GM12892 (cell line): ENCODE data around the gene ZNF488.

Experiments
- DNase-seq: peaks from one replicate; pipeline ENCODE4 v3.0.0; 2011; ENCODE audit not compliant: insufficient read length
- FAIRE-seq: peaks from 2 replicates; lab custom pipeline; 2011; peaks lifted over from hg19 to GRCh38; lab: Jason Lieb, UNC
- POLR2A ChIP-seq: IDR thresholded peaks from 2 replicates; pipeline ENCODE4 v1.6.1; 2011; ENCODE audit warnings: low read depth, low read length, control low read depth
- POLR2AphosphoS5 ChIP-seq: IDR thresholded peaks from 2 replicates; pipeline ENCODE4 v1.6.1; 2011; ENCODE audit warnings: low read depth, low read length, control low read depth
- TAF1 ChIP-seq: IDR thresholded peaks from 2 replicates; pipeline ENCODE4 v1.6.1; 2011; ENCODE audit warnings: low read depth, mild to moderate bottlenecking, control low read depth, low read length, borderline replicate concordance

The ZNF488 gene

DNA sequence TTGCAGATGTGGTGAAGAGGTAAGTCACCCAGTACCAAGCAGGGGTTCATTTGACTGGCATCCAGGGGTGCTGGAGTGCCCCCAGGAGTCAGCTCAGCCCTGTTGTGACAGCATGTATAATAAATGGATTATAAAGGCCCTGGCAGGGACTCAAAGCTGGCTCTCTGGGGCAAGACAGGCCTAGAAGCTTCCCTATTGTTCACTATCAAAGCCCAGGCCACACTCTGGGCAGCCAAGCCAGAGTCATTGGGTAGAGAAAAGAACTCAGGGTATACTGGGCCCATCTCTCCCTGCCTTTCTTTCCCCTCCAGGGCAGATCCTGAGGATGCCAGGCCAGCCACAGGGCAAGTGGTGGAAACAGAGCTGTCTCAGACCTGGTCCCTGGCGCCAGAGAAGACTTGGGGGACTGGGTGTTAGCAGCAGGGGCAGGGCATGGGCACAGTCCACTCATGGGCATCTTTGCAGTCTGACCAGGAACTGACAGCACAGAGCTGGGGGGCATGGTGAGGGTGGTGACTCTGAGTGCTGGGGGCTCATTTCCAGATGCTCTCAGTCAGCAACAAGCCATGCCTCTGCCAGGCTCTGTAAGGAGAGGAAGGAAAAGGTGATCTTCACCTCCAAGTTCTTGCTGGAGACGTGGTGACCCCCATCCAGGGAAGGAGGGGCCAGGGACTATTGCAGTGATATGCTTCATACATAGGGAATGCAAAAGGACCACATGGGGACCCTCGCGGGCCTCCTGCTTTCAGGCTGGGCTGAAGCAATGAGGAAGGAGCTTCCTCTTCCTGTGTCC is 24.3 kb downstream of the ZNF488 start:
- no peak for FAIRE-seq
- DNase-seq = no peak
- no peak for TF ChIP-seq POLR2AphosphoS5
- no peak for TF ChIP-seq POLR2A
- no peak for TF ChIP-seq TAF1

DNA sequence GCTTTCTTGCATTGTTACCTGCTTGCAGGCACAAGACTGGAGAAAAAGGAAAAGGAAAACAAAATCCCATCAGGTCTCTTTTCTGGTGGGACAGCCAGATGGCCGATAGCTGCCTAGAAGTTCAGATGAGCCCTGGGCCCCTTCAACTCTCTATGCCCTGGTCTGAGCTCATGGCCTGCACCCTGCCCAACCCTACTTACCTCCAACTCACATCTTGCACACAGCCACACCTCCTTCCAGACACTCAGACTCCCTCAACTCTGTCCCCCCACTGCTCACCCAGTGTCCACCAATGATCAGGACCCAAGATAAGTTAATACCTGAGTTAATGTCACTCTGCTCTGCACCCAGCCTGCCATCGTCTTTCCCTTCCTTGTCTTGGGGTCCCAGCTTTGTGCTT is 25.0 kb downstream of the ZNF488 start:
- FAIRE-seq (no peak), DNase-seq (no peak)
- no peak for TF ChIP-seq POLR2A
- no peak for TF ChIP-seq TAF1
- TF ChIP-seq POLR2AphosphoS5 = no peak

DNA sequence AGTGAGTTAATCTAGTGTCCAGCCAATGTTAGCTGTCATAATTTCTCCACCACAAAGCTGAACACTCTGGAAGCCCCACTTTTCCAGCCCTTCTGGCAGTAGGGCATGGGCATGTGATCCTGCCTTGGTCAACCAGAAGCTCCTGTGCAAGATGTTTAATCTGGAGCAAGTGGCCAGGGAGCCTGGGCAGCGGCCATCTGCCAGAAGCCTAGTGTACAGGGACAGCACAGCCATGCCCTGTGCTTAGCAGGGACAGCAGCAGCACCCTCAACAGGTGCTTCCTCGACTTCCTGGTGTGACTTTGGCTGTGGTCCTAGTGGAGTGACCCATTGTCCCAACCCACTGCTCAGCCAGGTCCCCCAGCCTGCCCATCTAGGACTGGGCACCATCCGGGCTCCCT is 25.6 kb downstream of the ZNF488 start:
- no peak for FAIRE-seq
- no peak for TF ChIP-seq POLR2AphosphoS5
- TF ChIP-seq TAF1 = no peak
- DNase-seq = no peak

DNA sequence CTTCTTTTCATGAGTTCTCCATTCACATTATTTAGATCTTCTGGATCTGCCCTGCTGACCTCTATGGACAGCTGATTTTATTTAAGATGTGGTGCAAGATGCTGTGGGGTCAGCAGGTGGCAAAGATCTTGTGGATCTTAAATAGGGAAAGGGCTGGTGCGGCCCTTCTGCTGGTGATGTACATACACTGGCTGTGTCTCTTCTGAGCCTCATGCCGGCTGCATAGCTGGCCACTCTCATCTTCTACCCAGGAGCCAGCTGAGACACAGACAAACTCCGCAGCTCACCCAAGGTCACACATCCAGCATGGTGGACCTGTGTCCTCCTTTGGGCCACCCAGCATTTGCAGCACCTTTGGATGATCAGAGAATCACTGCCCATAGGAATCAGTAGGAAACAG is 26.2 kb downstream of the ZNF488 start:
- FAIRE-seq = no peak
- DNase-seq = no peak
- TF ChIP-seq POLR2A = no peak
- TF ChIP-seq POLR2AphosphoS5 = no peak
- no peak for TF ChIP-seq TAF1

DNA sequence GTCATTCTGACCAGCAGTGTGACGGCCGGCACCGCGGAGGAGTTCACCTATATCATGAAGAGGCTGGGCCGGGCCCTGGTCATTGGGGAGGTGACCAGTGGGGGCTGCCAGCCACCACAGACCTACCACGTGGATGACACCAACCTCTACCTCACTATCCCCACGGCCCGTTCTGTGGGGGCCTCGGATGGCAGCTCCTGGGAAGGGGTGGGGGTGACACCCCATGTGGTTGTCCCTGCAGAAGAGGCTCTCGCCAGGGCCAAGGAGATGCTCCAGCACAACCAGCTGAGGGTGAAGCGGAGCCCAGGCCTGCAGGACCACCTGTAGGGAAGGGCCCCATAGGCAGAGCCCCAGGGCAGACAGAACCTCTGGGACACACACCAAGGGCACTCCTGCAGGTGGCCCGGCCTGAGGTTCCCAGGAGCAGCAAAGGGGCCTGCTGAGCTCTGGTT is 26.9 kb downstream of the ZNF488 start:
- no peak for DNase-seq
- no peak for FAIRE-seq
- TF ChIP-seq TAF1 (no peak), POLR2A (no peak), POLR2AphosphoS5 (no peak)

DNA sequence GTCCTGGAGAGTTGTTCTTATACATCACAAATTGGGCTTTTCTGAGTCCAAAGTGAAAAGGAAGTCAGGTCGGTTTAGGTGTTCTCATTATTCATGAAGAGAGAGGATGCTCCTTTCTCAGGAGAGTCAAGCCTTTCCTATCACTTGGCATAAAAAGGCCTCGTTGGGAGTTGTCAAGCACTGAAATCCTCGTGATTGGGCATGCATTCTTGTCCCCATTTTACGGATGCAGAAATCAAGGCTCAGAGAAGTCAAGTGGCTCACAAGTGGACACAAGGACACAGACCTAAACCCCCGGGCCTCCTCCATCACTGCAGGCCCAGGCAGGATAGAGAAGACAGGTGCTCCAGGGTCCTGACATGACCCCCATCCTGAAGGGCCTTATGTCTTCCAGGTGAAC is 27.4 kb downstream of the ZNF488 start:
- no peak for FAIRE-seq
- TF ChIP-seq TAF1 (no peak), POLR2A (no peak), POLR2AphosphoS5 (no peak)

DNA sequence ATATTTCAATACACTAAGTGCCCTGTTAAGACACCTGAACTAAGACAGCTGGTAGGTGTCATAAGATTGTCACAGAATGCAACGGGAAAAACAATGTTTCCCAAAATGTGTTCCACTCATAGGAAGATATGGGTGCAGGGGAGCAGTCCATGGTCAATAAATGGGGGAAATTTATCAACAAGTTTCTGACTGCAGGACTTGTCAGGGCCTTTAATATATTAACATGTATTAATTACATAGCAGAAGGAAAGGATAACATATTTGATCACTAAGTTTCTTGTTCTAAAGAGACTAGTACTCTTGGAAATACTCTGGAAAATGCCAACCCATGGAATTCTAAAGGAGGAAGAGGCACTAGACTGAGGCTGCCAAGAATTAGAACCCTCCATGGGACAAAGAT is 29.2 kb downstream of the ZNF488 start:
- TF ChIP-seq POLR2AphosphoS5 (no peak), TAF1 (no peak), POLR2A (no peak)
- DNase-seq (no peak), FAIRE-seq (no peak)

More for the DNA sequence above, 27.4 kb downstream of the ZNF488 start:
- DNase-seq = no peak

DNA sequence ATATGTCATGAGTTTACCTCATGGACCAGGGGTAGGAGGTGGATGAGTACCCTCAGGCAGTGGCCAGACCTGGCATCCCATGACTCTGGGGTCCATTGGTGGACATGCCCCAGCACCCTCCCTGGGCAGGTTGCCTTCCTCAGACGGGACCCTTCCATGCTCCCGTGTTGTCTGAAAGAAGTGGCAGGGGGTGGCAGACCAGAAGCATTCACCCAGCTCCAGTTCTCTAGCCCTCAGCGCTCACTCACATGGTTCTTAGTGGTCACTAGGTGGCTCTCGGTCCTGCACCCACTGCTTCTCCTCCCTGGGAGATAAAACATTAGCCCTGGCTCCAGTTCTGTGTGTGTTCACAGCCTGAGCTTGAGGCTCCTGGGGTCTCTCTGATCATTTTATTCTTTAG is 29.9 kb downstream of the ZNF488 start:
- DNase-seq (no peak), FAIRE-seq (no peak)
- no peak for TF ChIP-seq POLR2A
- TF ChIP-seq TAF1 = no peak
- no peak for TF ChIP-seq POLR2AphosphoS5

DNA sequence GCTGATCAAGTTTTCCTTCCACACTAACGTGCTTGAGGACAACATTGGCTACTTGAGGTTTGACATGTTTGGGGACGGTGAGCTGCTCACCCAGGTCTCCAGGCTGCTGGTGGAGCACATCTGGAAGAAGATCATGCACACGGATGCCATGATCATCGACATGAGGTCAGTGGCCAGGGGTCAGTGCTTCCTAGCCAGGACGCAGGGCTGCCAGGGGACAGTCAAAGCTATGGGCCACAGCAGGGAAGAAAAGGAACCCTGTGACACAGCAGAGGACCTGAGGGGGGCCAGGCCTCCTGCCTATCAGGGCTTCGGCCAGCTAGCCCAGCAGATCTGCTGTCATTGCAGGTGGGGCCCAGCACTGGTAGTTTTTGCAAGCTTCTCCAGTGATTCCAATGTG is 30.7 kb downstream of the ZNF488 start:
- DNase-seq (no peak), FAIRE-seq (no peak)
- no peak for TF ChIP-seq TAF1
- TF ChIP-seq POLR2AphosphoS5 = no peak
- no peak for TF ChIP-seq POLR2A

DNA sequence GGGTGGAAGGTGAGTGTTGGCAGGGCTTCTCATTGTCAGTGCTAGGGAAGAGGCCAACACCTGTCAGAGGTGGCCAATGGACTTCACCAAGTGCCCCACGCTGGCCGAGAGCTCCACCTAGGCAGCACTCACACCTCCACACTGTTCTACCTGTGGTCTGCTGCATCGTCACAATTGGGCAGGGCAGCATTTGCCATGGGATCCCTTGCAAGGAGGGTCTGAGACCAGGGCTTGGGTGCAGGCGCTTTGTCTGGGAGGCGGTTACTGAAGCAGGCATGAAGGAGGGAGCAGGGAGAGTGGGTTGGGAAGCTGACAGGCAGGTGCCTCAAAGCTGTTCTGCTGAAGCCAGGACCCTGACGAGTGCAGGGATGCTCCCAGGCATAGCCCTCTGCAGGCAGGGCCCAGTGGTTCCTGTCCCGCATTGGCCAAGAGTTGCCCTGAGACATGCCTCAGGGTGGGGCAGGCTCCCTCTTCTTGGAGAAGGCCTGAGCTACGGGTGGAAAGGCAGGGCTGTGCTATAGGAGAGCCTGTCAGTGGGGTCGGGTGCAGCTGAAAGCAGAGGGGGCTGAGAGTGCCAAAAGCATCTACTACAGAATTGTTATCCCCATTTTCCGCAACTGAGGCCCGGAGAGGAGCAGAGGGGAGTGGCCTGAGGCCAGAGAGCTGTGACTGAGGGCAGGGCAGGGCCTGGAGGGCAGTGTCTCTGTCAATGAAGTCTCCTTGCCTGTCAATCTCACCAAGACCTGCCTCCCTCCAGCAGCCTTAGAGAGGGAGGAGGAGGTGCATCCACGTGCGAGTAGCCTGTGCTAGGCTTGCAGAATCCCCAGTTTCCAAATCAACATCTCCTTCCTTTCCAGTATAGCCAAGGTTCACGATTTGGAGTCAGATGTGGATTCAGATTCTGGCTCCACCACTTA is 31.9 kb downstream of the ZNF488 start:
- DNase-seq (no peak), FAIRE-seq (no peak)
- TF ChIP-seq TAF1 (no peak), POLR2A (no peak), POLR2AphosphoS5 (no peak)

DNA sequence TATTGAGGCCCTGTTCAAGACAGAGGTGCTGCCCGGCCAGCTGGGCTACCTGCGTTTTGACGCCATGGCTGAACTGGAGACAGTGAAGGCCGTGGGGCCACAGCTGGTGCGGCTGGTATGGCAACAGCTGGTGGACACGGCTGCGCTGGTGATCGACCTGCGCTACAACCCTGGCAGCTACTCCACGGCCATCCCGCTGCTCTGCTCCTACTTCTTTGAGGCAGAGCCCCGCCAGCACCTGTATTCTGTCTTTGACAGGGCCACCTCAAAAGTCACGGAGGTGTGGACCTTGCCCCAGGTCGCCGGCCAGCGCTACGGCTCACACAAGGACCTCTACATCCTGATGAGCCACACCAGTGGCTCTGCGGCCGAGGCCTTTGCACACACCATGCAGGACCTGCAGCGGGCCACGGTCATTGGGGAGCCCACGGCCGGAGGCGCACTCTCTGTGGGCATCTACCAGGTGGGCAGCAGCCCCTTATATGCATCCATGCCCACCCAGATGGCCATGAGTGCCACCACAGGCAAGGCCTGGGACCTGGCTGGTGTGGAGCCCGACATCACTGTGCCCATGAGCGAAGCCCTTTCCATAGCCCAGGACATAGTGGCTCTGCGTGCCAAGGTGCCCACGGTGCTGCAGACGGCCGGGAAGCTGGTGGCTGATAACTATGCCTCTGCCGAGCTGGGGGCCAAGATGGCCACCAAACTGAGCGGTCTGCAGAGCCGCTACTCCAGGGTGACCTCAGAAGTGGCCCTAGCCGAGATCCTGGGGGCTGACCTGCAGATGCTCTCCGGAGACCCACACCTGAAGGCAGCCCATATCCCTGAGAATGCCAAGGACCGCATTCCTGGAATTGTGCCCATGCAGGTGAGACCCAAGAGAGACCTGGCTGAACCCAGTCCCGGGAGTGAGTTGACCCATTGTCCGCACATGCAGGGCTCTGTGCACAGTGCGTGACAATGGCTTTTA is 33.1 kb downstream of the ZNF488 start:
- FAIRE-seq (no peak), DNase-seq (no peak)
- TF ChIP-seq TAF1 = no peak
